PC-3 (cell line): ENCODE measurements around the gene BCAR3. TPM values are rescaled to one million over a fixed set of nuclear protein-coding genes. Genes with fewer than 3 reads are reported as not detected.
A peak's percentile ranks its signal among the peaks of the same experiment; 100 is the strongest.
"Not testable (repeated sequence)": the region's sequence is repeated elsewhere in the genome, so short reads cannot be mapped to it uniquely, and the experiment has no call there.

Source experiments
- ATAC-seq: fragments of 200-7000 bp; cut with Tn5 transposase; 2 replicates; pipeline ENCODE4 v1.9.1; 2020; ENCODE audit warnings: mild to moderate bottlenecking, moderate library complexity
- BruUV-seq: library from RNA; stranded (reverse); fragments of 400-500 nt; replicated peaks from 2 replicates; lab custom pipeline; 2021; lab: Mats Ljungman, UMichigan
- CTCF ChIA-PET: fragments of 300-600 bp; sonication (Branson Sonifier 250); formaldehyde crosslinking; loops from one replicate; lab custom pipeline; 2022; ENCODE audit warnings: antibody characterized with exemption; lab: Charles Lee
- POLR2A ChIA-PET: fragments of 300-600 bp; sonication (Branson Sonifier 250); formaldehyde crosslinking; loops from one replicate; lab custom pipeline; 2022; ENCODE audit warnings: antibody characterized with exemption; ENCODE audit not compliant: unreplicated experiment; lab: Charles Lee
- DNase-seq: peaks from one replicate; pipeline ENCODE4 v3.0.0-alpha.2; 2015
- H2AFZ ChIP-seq: fragments of 300-600 bp; sonication (generic); 2 replicates; pipeline ENCODE4 v1.6.0; 2016; ENCODE audit warnings: antibody characterized with exemption, low read length
- H3F3A ChIP-seq: fragments of 300-600 bp; sonication (generic); one replicate; pipeline ENCODE4 v1.6.0; 2017; ENCODE audit warnings: antibody characterized with exemption, low read length, control low read depth, mild to moderate bottlenecking; ENCODE audit not compliant: unreplicated experiment
- H3K27ac ChIP-seq: fragments of 300-600 bp; sonication (generic); 2 replicates; pipeline ENCODE4 v1.5.1; 2016; ENCODE audit warnings: mild to moderate bottlenecking, low read length
- H3K27me3 ChIP-seq: fragments of 300-600 bp; sonication (generic); 2 replicates; pipeline ENCODE4 v1.6.1; 2016; ENCODE audit warnings: low read length, mixed read lengths
- H3K36me3 ChIP-seq: fragments of 300-600 bp; sonication (generic); 2 replicates; pipeline ENCODE4 v1.6.1; 2016; ENCODE audit warnings: low read depth, mixed run types, low read length, mixed read lengths
- H3K4me1 ChIP-seq: fragments of 300-600 bp; sonication (generic); 2 replicates; pipeline ENCODE4 v1.5.1; 2016; ENCODE audit warnings: low read length; ENCODE audit not compliant: insufficient read depth
- H3K4me2 ChIP-seq: fragments of 300-600 bp; sonication (generic); 2 replicates; pipeline ENCODE4 v1.6.0; 2016; ENCODE audit warnings: low read length
- H3K4me3 ChIP-seq: fragments of 300-600 bp; sonication (generic); 2 replicates; pipeline ENCODE4 v1.5.1; 2016; ENCODE audit warnings: mild to moderate bottlenecking, low read length, mixed read lengths
- H3K79me2 ChIP-seq: fragments of 300-600 bp; sonication (generic); 2 replicates; pipeline ENCODE4 v1.6.1; 2017; ENCODE audit warnings: low read length, mixed read lengths
- H3K9ac ChIP-seq: fragments of 300-600 bp; sonication (generic); 2 replicates; pipeline ENCODE4 v1.6.0; 2016; ENCODE audit warnings: mild to moderate bottlenecking, low read length
- H3K9me2 ChIP-seq: fragments of 300-600 bp; sonication (generic); replicated peaks from 2 replicates; pipeline ENCODE4 v1.6.1; 2016; ENCODE audit warnings: mixed run types, low read length, mixed read lengths
- H3K9me3 ChIP-seq: fragments of 300-600 bp; sonication (generic); 2 replicates; pipeline ENCODE4 v1.6.1; 2016; ENCODE audit warnings: low read length, mixed read lengths
- H4K20me1 ChIP-seq: fragments of 300-600 bp; sonication (generic); 2 replicates; pipeline ENCODE4 v1.6.1; 2016; ENCODE audit warnings: low read length, mixed read lengths
- CTCF ChIP-seq: fragments of 300-600 bp; sonication (generic); conservative IDR thresholded peaks from 2 replicates; pipeline ENCODE4 v1.5.1; 2017; ENCODE audit warnings: antibody characterized with exemption, low read depth, mild to moderate bottlenecking, low read length
- EZH2 ChIP-seq: fragments of 300-600 bp; sonication (generic); IDR thresholded peaks from one replicate; pipeline ENCODE4 v1.6.1; 2017; ENCODE audit warnings: antibody characterized with exemption, mild to moderate bottlenecking, low read length; ENCODE audit not compliant: unreplicated experiment
- EZH2phosphoT487 ChIP-seq: fragments of 300-600 bp; sonication (generic); IDR thresholded peaks from 2 replicates; pipeline ENCODE4 v1.6.1; 2018; ENCODE audit warnings: mild to moderate bottlenecking, antibody characterized with exemption, low read length, borderline replicate concordance
- intact Hi-C: fragments of 100-400 bp; cut with micrococcal nuclease; formaldehyde crosslinking; loops from 2 replicates; pipeline ENCODE4 v1.9.0; 2023
- total RNA-seq: library from RNA; depleted of rRNA; stranded (reverse); fragments of >200 nt; gene quantifications from 2 replicates; pipeline ENCODE4 v1.2.3, GENCODE V29; 2014

Gene BCAR3
- total RNA-seq, 1 experiment from 2014 or later, result 171 TPM

- Histone ChIP-seq H3F3A (peaks cover 26% of the 10 kb centered on the region), H3K9ac (no peak overlapping the region), H3K9me2 (no peaks in the 10 kb centered on the region), H3K27ac (no peak overlapping the region), H3K4me2 (no peak overlapping the region), H3K4me3 (no peak overlapping the region), H3K4me1 (peaks cover 28% of the 10 kb centered on the region), H3K79me2 (no peaks in the 10 kb centered on the region), H2AFZ (no peak overlapping the region), H3K36me3 (peaks cover 32% of the 10 kb centered on the region), H4K20me1 (no peaks in the 10 kb centered on the region), H3K9me3 (no peaks in the 10 kb centered on the region), H3K27me3 (no peaks in the 10 kb centered on the region)
- POLR2A ChIA-PET, result no interaction called here
- no TSS peak for BruUV-seq
- no peak for DNase-seq
- CTCF ChIA-PET, result no interaction called here
- TF ChIP-seq EZH2phosphoT487 (no peak), EZH2 (no peak), CTCF (no peak)
- intact Hi-C loops, result loop anchor here (5.0 to 10.0 kb wide), 2 partner anchors 51 to 254 kb away; no protein-coding TSS in a partner anchor
- ATAC-seq, result no peak
These were observed 125.3 kb downstream of the BCAR3 start for GRCh38 chr1:93556291-93556690.

- no peak overlapping the region for H2AFZ ChIP-seq
- H3K27me3 ChIP-seq, result no peaks in the 10 kb centered on the region
- no peak overlapping the region for H3K9ac ChIP-seq
- no peaks in the 10 kb centered on the region for H4K20me1 ChIP-seq
- no peaks in the 10 kb centered on the region for H3K9me2 ChIP-seq
- no peak for ATAC-seq
- POLR2A ChIA-PET, result interaction anchor here (0.5 kb wide), 1 partner anchor 49 kb away, joined by 4 read pairs; no protein-coding TSS in a partner anchor
- H3K27ac ChIP-seq, result no peak overlapping the region
- no peak for DNase-seq
- H3K36me3 ChIP-seq, result peaks cover 25% of the 10 kb centered on the region
- no peak for TF ChIP-seq CTCF
- CTCF ChIA-PET, result no interaction called here
- no peaks in the 10 kb centered on the region for H3K9me3 ChIP-seq
- H3K79me2 ChIP-seq, result no peaks in the 10 kb centered on the region
- H3K4me1 ChIP-seq, result peaks cover 28% of the 10 kb centered on the region
- peaks cover 15% of the 10 kb centered on the region for H3F3A ChIP-seq
- H3K4me2 ChIP-seq, result no peak overlapping the region
- no peak overlapping the region for H3K4me3 ChIP-seq
- intact Hi-C loops, result loop anchor here (5.0 to 10.0 kb wide), 2 partner anchors 50 to 253 kb away; no protein-coding TSS in a partner anchor
- BruUV-seq, result no TSS peak
These were observed 126.5 kb downstream of the BCAR3 start for GRCh38 chr1:93554883-93555872.

- peaks cover 20% of the 10 kb centered on the region for H3K36me3 ChIP-seq
- H3K27ac ChIP-seq, BruUV-seq, H4K20me1 ChIP-seq, H2AFZ ChIP-seq, POLR2A ChIA-PET, H3K9ac ChIP-seq, H3K4me3 ChIP-seq, H3K79me2 ChIP-seq, CTCF ChIA-PET, H3K9me2 ChIP-seq, H3F3A ChIP-seq, H3K27me3 ChIP-seq, H3K9me3 ChIP-seq: not testable (repeated sequence)
- 0 out of 2 replicates have a peak overlapping the region, but pooled peaks have one; percentile 12 for H3K4me2 ChIP-seq
- intact Hi-C loops, result loop anchor here (10.0 kb wide), 1 partner anchor 49 kb away; no protein-coding TSS in a partner anchor
- H3K4me1 ChIP-seq, result peaks cover 28% of the 10 kb centered on the region
- peak; percentile 70 for DNase-seq
- peak; percentile 52 for ATAC-seq
These were observed 127.6 kb downstream of the BCAR3 start for GRCh38 chr1:93553886-93554490.
